CD4-positive, alpha-beta T cell treated with Interleukin-12 subunit alpha and Interleukin-12 subunit beta, for 1 hour (primary cell): ENCODE data around the gene DKKL1.
A peak's percentile ranks its signal among the peaks of the same experiment; 100 is the strongest.

Experiments used
- DNase-seq: peaks from one replicate; pipeline ENCODE4 v3.0.0-alpha.2; 2020

Gene DKKL1

GRCh38 chr19:49422407-49423070 lies 58.9 kb downstream of the DKKL1 start:
- DNase-seq = peak; percentile 57

- no peak for DNase-seq
Measured at GRCh38 chr19:49423071-49423984, 59.7 kb downstream of the DKKL1 start, which contains the start of gene PTH2. Gene PTH2, minus strand, starts transcription at chr19:49423441. Its CDS starts 102 bp downstream, at chr19:49423339.

GRCh38 chr19:49423985-49424303 lies 60.3 kb downstream of the DKKL1 start:
- DNase-seq = peak; percentile 55
